ENCODE data around the gene AMER2.

GRCh38 chr13:25190771-25191170 is 18.7 kb upstream of the AMER2 start:
- TF ChIP-seq CTCF (IDR thresholded peaks at IDR 0.05) (no peak), POLR2A (IDR thresholded peaks at IDR 0.05) (no peak), POLR2AphosphoS5 (IDR thresholded peaks at IDR 0.05) (no peak)

All from breast epithelium (tissue), 3 donors.